GM12875 (cell line): ENCODE measurements around the gene HLTF.

Source experiments
- H3K4me3 ChIP-seq: one replicate; pipeline ENCODE4 v1.5.1; 2011; ENCODE audit warnings: low read depth, low read length, control low read depth
- CTCF ChIP-seq: IDR thresholded peaks from 2 replicates; pipeline ENCODE4 v1.5.1; 2011; ENCODE audit warnings: low read depth, mild to moderate bottlenecking, control low read depth, inconsistent platforms, low read length, moderate library complexity, borderline replicate concordance; ENCODE audit not compliant: insufficient read depth

Gene HLTF

GRCh38 chr3:149120051-149120972, 34.0 kb upstream of the HLTF start:
- TF ChIP-seq CTCF, result peak; percentile 33; the same call in 1 of the 2 replicates
- no peak overlapping the region for H3K4me3 ChIP-seq

- TF ChIP-seq CTCF, result no peak
Observed at GRCh38 chr3:149119466-149119865, 33.1 kb upstream of the HLTF start.

GRCh38 chr3:149118724-149119123, 32.4 kb upstream of the HLTF start:
- no peak for TF ChIP-seq CTCF
- no peak overlapping the region for H3K4me3 ChIP-seq

More at GRCh38 chr3:149119466-149119865, 33.1 kb upstream of the HLTF start:
- H3K4me3 ChIP-seq, result no peak overlapping the region

- no peak for TF ChIP-seq CTCF
- H3K4me3 ChIP-seq, result no peak overlapping the region
Observed at GRCh38 chr3:149115114-149115513, 28.8 kb upstream of the HLTF start.

GRCh38 chr3:149114458-149114857, 28.1 kb upstream of the HLTF start:
- no peak for TF ChIP-seq CTCF
- H3K4me3 ChIP-seq, result no peak overlapping the region

GRCh38 chr3:149104484-149104883, 18.2 kb upstream of the HLTF start:
- no peak overlapping the region for H3K4me3 ChIP-seq
- TF ChIP-seq CTCF, result no peak

- TF ChIP-seq CTCF, result no peak
- no peak overlapping the region for H3K4me3 ChIP-seq
Observed at GRCh38 chr3:149101641-149102040, 15.3 kb upstream of the HLTF start.
